Measurements from ENCODE around the gene MKI67.

The MKI67 gene

GRCh38 chr10:128061306-128062300, 64.6 kb downstream of the MKI67 start:
- H3K4me3 ChIP-seq (ENCODE audit: low read depth, low read length), result no peak overlapping the region
- TF ChIP-seq CTCF (IDR thresholded peaks at IDR 0.05; ENCODE audit: low read depth, low read length), result no peak
- in situ Hi-C loops (cut with HindIII; ENCODE audit: low sequenced_read_pairs), result no loop called here
- no peak for DNase-seq (ENCODE audit: low read depth, low spot score)

GRCh38 chr10:128060341-128061250, 65.6 kb downstream of the MKI67 start:
- DNase-seq (ENCODE audit: low read depth, low spot score), result no peak
- no peak for TF ChIP-seq CTCF (IDR thresholded peaks at IDR 0.05; ENCODE audit: low read depth, low read length)
- no peak overlapping the region for H3K4me3 ChIP-seq (ENCODE audit: low read depth, low read length)
- in situ Hi-C loops (cut with HindIII; ENCODE audit: low sequenced_read_pairs), result no loop called here

- no peak overlapping the region for H3K4me3 ChIP-seq (ENCODE audit: low read depth, low read length)
- DNase-seq (ENCODE audit: low read depth, low spot score), result no peak
- in situ Hi-C loops (cut with HindIII; ENCODE audit: low sequenced_read_pairs), result no loop called here
- TF ChIP-seq CTCF (IDR thresholded peaks at IDR 0.05; ENCODE audit: low read depth, low read length), result no peak
These were observed 66.3 kb downstream of the MKI67 start for GRCh38 chr10:128059982-128060293.

- TF ChIP-seq CTCF (IDR thresholded peaks at IDR 0.05; ENCODE audit: low read depth, low read length), result no peak
- in situ Hi-C loops (cut with HindIII; ENCODE audit: low sequenced_read_pairs), result no loop called here
- no peak for DNase-seq (ENCODE audit: low read depth, low spot score)
- no peak overlapping the region for H3K4me3 ChIP-seq (ENCODE audit: low read depth, low read length)
These were observed 66.8 kb downstream of the MKI67 start for GRCh38 chr10:128059266-128059981.

GRCh38 chr10:128058750-128059134, 67.5 kb downstream of the MKI67 start:
- no peak for DNase-seq (ENCODE audit: low read depth, low spot score)
- H3K4me3 ChIP-seq (ENCODE audit: low read depth, low read length), result no peak overlapping the region
- in situ Hi-C loops (cut with HindIII; ENCODE audit: low sequenced_read_pairs), result no loop called here
- TF ChIP-seq CTCF (IDR thresholded peaks at IDR 0.05; ENCODE audit: low read depth, low read length), result no peak

GRCh38 chr10:128058106-128058749, 68.0 kb downstream of the MKI67 start:
- in situ Hi-C loops (cut with HindIII; ENCODE audit: low sequenced_read_pairs), result no loop called here
- no peak for TF ChIP-seq CTCF (IDR thresholded peaks at IDR 0.05; ENCODE audit: low read depth, low read length)
- DNase-seq (ENCODE audit: low read depth, low spot score), result no peak
- H3K4me3 ChIP-seq (ENCODE audit: low read depth, low read length), result no peak overlapping the region
